GM19397 (cell line): ENCODE data around the gene RNU1-2.
A peak's percentile ranks its signal among the peaks of the same experiment; 100 is the strongest.
"Not testable (repeated sequence)": the region's sequence is repeated elsewhere in the genome, so short reads cannot be mapped to it uniquely, and the experiment has no call there.

Experiments used
- ATAC-seq: cut with Tn5 transposase; IDR thresholded peaks from one replicate; pipeline ENCODE4 v1.9.1; 2021; ENCODE audit warnings: mild to moderate bottlenecking, moderate library complexity; ENCODE audit not compliant: unreplicated experiment

RNU1-2 gene

DNA sequence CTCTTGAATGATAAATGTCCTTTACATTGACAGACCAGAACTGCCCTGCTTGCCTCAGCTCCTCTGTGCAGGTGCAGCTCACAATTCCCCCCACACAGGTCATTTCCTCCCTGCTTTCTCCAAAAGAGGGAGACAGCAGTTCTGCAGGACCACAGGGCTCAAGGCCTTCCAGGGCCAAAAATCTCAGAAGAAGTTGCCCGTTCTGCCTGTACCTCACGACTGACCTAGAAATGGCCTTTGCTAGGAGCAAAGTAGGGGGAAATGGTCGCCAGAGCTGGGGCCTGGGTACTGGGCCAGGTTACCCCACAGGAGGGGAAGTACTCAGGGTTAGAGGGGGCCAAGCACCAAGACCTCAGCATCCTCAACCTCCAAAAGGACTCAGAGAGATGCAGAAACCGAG, 11.1 kb downstream of the RNU1-2 start:
- no peak for ATAC-seq

DNA sequence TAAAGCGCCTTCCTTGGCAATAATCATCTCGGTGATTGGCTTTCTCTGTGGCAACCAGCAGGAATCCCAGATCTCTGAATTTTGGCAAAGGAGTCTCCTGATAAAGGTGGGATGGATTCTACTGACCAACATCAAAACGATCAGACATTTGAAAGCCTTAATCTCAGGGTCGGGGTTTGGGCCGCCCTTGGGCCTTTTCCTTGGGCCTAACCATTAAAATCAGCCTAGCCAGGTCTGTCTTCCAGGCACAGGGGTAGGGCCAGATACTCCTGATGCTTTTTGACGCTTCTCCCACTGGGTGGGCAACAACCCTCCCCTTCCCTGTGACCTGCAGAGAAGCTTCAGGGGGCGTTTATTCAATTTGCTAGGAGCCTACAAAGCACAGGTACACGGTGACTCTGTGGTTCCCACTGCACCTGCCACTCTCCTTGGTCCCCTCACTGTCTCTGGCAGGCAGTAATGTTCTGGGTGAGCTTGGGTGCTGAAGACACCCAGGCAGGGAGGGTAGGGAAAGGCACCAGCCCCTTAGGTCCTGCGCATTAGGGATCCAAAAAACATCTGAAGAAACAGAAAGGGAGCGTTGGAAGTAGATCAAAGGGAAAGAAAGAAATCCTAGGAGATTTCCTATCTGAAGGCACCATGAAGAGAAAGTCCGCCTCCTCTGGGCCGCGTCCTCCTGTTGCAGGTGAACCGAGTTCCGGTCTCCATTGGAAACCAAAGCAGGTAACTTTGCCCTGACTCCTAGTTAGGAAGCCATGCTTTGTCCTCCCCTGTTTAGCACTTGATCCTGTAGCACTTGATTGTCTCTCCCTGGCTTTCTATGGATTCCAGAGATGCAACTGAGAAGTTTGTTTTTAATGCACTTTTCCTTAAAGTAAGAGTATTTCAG, 12.3 kb downstream of the RNU1-2 start:
- ATAC-seq = no peak

- not testable (repeated sequence) for ATAC-seq
Measured at GRCh38 chr1:16911851-16912721, 16.3 kb downstream of the RNU1-2 start.

DNA sequence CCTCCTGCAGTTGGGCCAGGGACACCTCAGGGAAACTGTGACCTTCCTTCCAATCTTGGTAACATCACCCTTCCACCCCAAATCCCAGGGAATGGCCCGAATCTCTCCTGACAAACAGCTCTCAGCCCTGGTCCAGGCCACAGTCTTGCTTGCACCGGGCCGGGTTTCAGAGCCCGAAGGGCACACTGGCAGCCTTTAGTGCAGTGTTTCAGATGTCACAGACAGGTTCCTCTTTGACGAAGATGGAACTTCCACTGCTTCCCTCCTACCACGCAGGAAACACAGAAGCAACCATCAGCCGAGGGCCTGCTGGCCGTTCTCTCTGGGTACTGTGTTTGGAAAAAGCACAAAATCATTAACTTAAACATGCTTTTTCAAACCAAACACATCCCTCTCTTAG, 17.0 kb downstream of the RNU1-2 start:
- ATAC-seq = not testable (repeated sequence)

GRCh38 chr1:16913181-16913832, 17.5 kb downstream of the RNU1-2 start:
- ATAC-seq = no peak

GRCh38 chr1:16913833-16914662, 18.3 kb downstream of the RNU1-2 start:
- peak; percentile 93 for ATAC-seq

GRCh38 chr1:16914928-16915626, 19.3 kb downstream of the RNU1-2 start:
- ATAC-seq = not testable (repeated sequence)

GRCh38 chr1:16915627-16915973, 19.8 kb downstream of the RNU1-2 start:
- no peak for ATAC-seq

GRCh38 chr1:16916036-16916880, 20.5 kb downstream of the RNU1-2 start:
- ATAC-seq = not testable (repeated sequence)

GRCh38 chr1:16918371-16918770, 22.6 kb downstream of the RNU1-2 start:
- ATAC-seq = no peak

- ATAC-seq = not testable (repeated sequence)
Measured at GRCh38 chr1:16918936-16919665, 23.3 kb downstream of the RNU1-2 start.

- no peak for ATAC-seq
Measured at GRCh38 chr1:16920951-16921350, 25.2 kb downstream of the RNU1-2 start.

DNA sequence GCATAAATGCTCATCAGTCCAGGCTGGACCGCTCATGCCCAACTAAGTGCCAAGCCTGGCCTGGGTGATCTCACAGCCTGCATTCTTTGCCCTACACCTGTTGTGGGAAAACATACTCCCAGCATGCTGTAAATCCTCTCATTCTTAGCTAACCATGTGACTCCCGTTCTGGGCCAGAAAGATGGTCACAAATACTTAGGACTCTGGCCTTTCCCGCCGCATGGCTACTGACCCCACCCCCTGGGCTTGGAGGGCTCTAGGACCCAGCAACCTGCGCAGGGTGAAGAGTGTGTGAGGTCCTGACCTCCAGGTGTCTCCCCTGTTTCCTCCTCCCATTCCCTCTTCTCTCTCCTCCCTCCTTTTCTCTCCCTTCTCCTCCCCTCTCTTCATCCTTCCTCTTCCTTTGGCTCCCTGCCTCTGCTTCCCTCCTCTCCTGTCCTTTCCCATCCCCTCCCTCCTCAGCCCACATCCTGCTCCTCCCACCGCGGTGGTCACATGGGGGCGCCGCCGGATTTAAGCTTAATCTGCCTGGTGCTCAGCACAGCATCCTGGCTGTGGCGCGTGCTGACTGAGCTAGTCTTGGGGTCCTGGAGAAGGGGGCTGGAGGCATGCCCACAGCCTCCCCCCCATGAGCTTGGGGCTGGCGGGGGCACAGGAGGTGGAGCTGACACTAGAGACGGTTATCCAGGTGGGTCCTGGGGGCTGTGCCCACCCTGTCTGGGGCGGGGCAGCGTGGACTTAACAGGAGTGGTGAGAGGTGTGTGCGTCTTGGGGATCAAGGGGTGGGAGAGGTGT, 25.8 kb downstream of the RNU1-2 start, which contains the start of gene CROCC:
Gene CROCC (plus strand): TSS at position 541 of the 795 bp plus-strand sequence. CDS start 88 bp downstream, at position 629.
- no peak for ATAC-seq

- no peak for ATAC-seq
Measured at GRCh38 chr1:16922466-16922865, 26.7 kb downstream of the RNU1-2 start.

DNA sequence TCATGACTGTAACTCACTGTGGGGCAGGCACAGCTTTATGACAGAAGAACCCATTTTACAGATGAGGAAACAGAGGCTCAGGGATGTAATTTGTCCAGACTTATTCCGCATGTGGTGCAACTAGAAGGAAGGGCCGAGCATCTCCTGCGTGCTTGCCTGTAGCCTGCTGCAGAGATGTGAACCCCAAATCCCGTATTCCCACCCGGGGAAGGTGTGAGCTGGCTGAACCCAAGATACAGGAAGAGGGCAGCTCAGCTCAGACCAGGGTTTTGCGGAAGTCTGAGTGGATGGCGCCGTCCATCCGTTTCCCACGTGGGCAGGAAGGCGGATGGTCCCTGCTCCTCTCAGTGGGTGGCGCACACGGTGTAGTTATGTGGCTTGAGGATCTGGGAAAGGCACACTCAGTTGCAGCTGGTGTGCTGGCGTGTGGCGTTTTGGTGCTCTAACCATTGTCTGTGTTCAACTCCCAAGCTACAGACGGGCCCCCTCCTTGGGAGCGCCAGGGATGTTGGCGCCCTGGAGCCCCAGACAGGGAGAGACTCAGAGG, 27.2 kb downstream of the RNU1-2 start:
- no peak for ATAC-seq

DNA sequence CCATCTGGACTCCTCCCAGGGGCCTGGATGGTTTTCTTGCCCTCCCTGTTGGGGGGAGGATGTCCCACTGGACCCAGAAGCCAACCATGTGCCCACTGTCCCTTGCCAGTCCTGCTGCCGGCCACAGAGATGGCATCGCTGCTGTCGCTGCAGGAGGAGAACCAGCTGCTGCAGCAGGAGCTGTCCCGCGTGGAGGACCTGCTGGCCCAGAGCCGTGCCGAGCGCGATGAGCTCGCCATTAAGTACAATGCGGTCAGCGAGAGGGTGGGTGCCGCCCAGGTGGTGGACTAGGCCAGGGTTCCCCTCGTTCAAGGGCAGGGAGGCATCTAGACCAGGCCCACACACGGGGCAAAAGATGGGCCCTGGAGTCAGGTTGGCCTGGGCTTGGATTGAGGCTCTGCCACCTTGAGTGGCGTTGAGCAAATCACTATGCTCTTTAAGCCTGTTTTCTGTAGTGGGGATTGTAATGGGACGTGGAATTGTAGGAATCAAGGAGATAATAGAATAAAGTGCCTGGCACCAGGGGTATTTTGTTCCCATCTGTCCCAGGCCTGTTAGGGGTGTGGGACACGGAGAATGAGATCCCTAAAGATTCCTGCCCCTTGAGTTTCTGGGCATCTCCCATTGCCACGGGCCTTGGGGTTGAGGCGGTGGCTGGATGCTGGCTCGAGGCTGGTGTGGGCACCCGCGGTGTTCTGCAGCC, 28.6 kb downstream of the RNU1-2 start:
- ATAC-seq = no peak
